Mammary epithelial cell (primary cell): ENCODE data around the gene CSAG3.
"Not testable (repeated sequence)": the region's sequence is repeated elsewhere in the genome, so short reads cannot be mapped to it uniquely, and the experiment has no call there.

Experiments
- CTCF ChIP-seq, 2 donors: IDR thresholded peaks in 1 of 2; conservative IDR thresholded peaks in 1 of 2; 2 replicates each; pipeline ENCODE4 v1.5.1; 2011 to 2012; ENCODE audit warnings: inconsistent platforms in 2 of 2, low read length in 2 of 2, mild to moderate bottlenecking in 2 of 2, control low read depth in 1 of 2, low read depth in 1 of 2; ENCODE audit not compliant: insufficient read depth in 1 of 2; ENCODE audit errors: extremely low read depth in 1 of 2
- EZH2 ChIP-seq: IDR thresholded peaks from 2 replicates; pipeline ENCODE4 v1.6.1; 2012; ENCODE audit warnings: low read length, inconsistent platforms, borderline replicate concordance

- not testable (repeated sequence) for TF ChIP-seq CTCF (conservative IDR thresholded peaks at IDR 0.05 in 1 of 2, IDR thresholded peaks at IDR 0.05 in 1 of 2; ENCODE audit: extremely low read depth in 1 of 2, insufficient read depth in 1 of 2, low read depth in 1 of 2, low read length in 2 of 2); EZH2
Measured at GRCh38 chrX:152759544-152759943, 526 bp downstream of the CSAG3 start.
